Neural progenitor cell (in vitro differentiated cells): ENCODE data around the gene PARD3B.

ENCODE experiments used
- CTCF ChIP-seq: fragments of 200-600 bp; sonication (generic); IDR thresholded peaks from 2 replicates; pipeline ENCODE4 v1.5.1; 2017; ENCODE audit warnings: antibody characterized with exemption, mild to moderate bottlenecking
- EZH2 ChIP-seq: fragments of 200-600 bp; sonication (generic); IDR thresholded peaks from 2 replicates; pipeline ENCODE4 v1.6.1; 2017; ENCODE audit warnings: antibody characterized with exemption, mild to moderate bottlenecking, moderate library complexity

GRCh38 chr2:205464681-205465080 lies 919.4 kb downstream of the PARD3B start:
- TF ChIP-seq CTCF (no peak), EZH2 (no peak)
